ENCODE measurements around the gene WFIKKN1. TPM values are rescaled to one million over a fixed set of nuclear protein-coding genes. Genes with fewer than 3 reads are reported as not detected.

The WFIKKN1 gene
- total and polyA plus RNA-seq, 2 of the 13 experiments (the other 11 are each of a cell fraction or from before 2014, with no cell fraction given), result 1.7 to 4.9 TPM

DNA sequence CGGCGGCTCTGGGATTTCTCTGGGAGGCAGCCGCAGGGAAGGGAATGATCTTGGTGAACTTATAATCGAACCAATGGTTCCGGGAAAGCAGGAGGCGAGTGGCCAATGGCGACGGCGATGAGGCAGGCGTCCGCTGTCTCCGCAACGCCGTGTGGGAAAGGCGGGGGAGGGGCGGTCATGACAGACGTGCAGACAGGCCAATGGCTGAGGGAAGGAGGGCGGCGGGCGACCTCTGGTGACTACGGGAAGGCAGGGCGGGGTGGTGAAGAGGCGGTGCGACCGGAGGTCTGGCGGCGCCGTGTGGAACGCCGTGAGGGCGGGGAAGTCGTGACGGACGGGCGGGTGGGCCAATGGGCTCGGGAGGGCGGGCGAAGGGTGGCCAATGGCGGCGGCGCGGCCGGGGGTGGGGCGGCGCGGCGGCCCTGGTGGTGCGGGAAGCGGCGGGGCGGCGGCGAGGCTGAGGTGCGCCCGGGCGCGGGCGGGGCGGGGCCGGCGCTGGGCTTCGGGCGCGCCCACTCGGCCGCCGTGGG is 41.1 kb upstream of the WFIKKN1 start, which contains the start of gene RAB40C (continued):
- TF ChIP-seq, protein P1, sequence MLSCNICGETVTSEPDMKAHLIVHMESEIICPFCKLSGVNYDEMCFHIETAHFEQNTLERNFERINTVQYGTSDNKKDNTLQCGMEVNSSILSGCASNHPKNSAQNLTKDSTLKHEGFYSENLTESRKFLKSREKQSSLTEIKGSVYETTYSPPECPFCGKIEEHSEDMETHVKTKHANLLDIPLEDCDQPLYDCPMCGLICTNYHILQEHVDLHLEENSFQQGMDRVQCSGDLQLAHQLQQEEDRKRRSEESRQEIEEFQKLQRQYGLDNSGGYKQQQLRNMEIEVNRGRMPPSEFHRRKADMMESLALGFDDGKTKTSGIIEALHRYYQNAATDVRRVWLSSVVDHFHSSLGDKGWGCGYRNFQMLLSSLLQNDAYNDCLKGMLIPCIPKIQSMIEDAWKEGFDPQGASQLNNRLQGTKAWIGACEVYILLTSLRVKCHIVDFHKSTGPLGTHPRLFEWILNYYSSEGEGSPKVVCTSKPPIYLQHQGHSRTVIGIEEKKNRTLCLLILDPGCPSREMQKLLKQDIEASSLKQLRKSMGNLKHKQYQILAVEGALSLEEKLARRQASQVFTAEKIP (CRISPR knock-in tag; IDR thresholded peaks at IDR 0.05; ENCODE audit: borderline replicate concordance), result no peak
- TF ChIP-seq CHD2 (IDR thresholded peaks at IDR 0.05; ENCODE audit: low read depth, low read length) (peak; percentile 81), HINFP (CRISPR knock-in tag; IDR thresholded peaks at IDR 0.05; ENCODE audit: low read depth) (no peak), SATB2 (CRISPR knock-in tag; IDR thresholded peaks at IDR 0.05) (no peak), GABPA (IDR thresholded peaks at IDR 0.05; ENCODE audit: low read depth, low read length) (peak; percentile 64), GABPA (CRISPR knock-in tag; IDR thresholded peaks at IDR 0.05; ENCODE audit: low read depth) (peak; percentile 65), ZFYVE20 (CRISPR knock-in tag; IDR thresholded peaks at IDR 0.05; ENCODE audit: borderline replicate concordance, low read depth) (no peak), ZNF746 (CRISPR knock-in tag; IDR thresholded peaks at IDR 0.05) (no peak), ZNF781 (CRISPR knock-in tag; IDR thresholded peaks at IDR 0.05; ENCODE audit: borderline replicate concordance, not compliant biosample characterization) (no peak), RCOR2 (CRISPR knock-in tag; IDR thresholded peaks at IDR 0.05) (no peak), MTF1 (CRISPR knock-in tag; IDR thresholded peaks at IDR 0.05) (no peak), PCBP1 (IDR thresholded peaks at IDR 0.05; ENCODE audit: borderline replicate concordance, low read depth, low read length) (0 out of 2 replicates have a peak, but pooled peaks have one; percentile 50), NFYB (CRISPR knock-in tag; IDR thresholded peaks at IDR 0.05) (peak; percentile 77), ZNF687 (CRISPR knock-in tag; IDR thresholded peaks at IDR 0.05) (peak; percentile 11), MYNN (CRISPR knock-in tag; IDR thresholded peaks at IDR 0.05; ENCODE audit: low read depth) (no peak), ZSCAN31 (CRISPR knock-in tag; IDR thresholded peaks at IDR 0.05; ENCODE audit: low read depth) (no peak), MAFF (IDR thresholded peaks at IDR 0.05; ENCODE audit: low read depth, low read length) (no peak), CREBL2 (CRISPR knock-in tag; IDR thresholded peaks at IDR 0.05; ENCODE audit: borderline replicate concordance) (no peak)
- TF ChIP-seq, protein P2, sequence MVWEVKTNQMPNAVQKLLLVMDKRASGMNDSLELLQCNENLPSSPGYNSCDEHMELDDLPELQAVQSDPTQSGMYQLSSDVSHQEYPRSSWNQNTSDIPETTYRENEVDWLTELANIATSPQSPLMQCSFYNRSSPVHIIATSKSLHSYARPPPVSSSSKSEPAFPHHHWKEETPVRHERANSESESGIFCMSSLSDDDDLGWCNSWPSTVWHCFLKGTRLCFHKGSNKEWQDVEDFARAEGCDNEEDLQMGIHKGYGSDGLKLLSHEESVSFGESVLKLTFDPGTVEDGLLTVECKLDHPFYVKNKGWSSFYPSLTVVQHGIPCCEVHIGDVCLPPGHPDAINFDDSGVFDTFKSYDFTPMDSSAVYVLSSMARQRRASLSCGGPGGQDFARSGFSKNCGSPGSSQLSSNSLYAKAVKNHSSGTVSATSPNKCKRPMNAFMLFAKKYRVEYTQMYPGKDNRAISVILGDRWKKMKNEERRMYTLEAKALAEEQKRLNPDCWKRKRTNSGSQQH (CRISPR knock-in tag; IDR thresholded peaks at IDR 0.05; ENCODE audit: low read depth), result no peak; the same call in 1 of the 2 replicates
- TF ChIP-seq, protein P3, sequence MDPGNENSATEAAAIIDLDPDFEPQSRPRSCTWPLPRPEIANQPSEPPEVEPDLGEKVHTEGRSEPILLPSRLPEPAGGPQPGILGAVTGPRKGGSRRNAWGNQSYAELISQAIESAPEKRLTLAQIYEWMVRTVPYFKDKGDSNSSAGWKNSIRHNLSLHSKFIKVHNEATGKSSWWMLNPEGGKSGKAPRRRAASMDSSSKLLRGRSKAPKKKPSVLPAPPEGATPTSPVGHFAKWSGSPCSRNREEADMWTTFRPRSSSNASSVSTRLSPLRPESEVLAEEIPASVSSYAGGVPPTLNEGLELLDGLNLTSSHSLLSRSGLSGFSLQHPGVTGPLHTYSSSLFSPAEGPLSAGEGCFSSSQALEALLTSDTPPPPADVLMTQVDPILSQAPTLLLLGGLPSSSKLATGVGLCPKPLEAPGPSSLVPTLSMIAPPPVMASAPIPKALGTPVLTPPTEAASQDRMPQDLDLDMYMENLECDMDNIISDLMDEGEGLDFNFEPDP (CRISPR knock-in tag; conservative IDR thresholded peaks at IDR 0.05), result no peak
